Measurements from ENCODE around the gene OPN5.

GRCh38 chr6:47788498-47788884 is 6.7 kb downstream of the OPN5 start:
- TF ChIP-seq CTCF (IDR thresholded peaks at IDR 0.05) (no peak), POLR2A (IDR thresholded peaks at IDR 0.05) (no peak)

Measured in vagina (tissue), 2 donors.